SU-DHL-6 (cell line): ENCODE data around the gene LRRC2.

Experiments used
- CTCF ChIP-seq: fragments of 200-600 bp; sonication (generic); IDR thresholded peaks from one replicate; pipeline ENCODE4 v1.5.1; 2017; ENCODE audit warnings: antibody characterized with exemption, mild to moderate bottlenecking, low read length, moderate library complexity; ENCODE audit not compliant: insufficient read depth, poor library complexity, severe bottlenecking
- EZH2phosphoT487 ChIP-seq: fragments of 200-600 bp; sonication (generic), shearing (Covaris generic); conservative IDR thresholded peaks from 2 replicates; pipeline ENCODE4 v1.6.1; 2018; ENCODE audit warnings: mild to moderate bottlenecking, antibody characterized with exemption, low read length, moderate library complexity, mixed read lengths

DNA sequence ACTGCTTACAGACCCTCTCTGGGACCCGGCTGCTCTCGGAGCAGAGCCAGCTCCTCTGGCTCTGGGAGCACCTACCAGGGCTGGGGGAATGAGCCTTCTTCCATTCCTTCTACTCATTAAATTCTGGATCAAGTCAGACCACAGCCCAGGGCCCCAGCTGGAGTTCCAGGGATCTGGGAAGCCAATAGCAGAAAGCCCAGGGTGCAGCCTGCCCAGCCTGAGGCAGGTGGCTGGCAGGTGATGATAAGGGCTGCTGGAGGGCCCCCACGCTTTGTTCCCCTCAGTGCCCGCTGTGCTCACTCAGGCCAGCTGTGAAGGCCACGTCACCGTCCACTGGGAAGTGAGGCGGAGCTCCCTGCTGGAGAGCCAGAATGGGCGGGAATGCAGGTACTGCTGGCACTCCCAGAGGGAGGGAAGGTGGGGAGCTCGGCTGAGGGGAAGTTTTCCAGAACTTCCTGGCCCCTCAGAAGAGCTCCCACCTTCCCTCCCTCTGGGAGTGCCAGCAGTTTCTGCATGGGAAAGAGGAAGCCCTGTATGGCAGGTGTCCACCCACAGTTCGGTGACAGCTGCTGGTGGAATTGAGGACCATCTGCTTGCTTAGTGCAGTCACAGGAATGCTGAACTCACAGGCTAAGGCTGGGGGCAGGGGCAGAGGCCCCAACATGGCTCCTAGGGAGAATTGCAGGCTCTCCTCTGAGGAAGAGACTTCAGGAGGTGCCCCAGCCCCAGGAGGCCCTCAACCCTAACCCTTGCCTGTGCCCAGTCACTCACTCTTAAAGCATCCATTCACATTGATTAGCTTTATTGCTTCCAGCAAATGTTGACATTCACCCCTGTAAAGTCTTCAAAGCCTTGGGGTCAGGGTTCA is 81.0 kb downstream of the LRRC2 start:
- TF ChIP-seq CTCF (no peak), EZH2phosphoT487 (no peak)
